Uterus (tissue), 2 donors: ENCODE data around the gene ZSCAN5B.
"Not testable (repeated sequence)": the region's sequence is repeated elsewhere in the genome, so short reads cannot be mapped to it uniquely, and the experiment has no call there.

Source experiments
- POLR2A ChIP-seq, 2 donors: fragments of 450-650 bp; IDR thresholded peaks; one replicate each; pipeline ENCODE4 v1.6.1; 2016; ENCODE audit warnings: antibody characterized with exemption in 2 of 2, mild to moderate bottlenecking in 1 of 2, moderate library complexity in 1 of 2
- TF ChIP-seq, protein P1 (sequence below), 4 experiments: fragments of 200-600 bp in 2 of 4; fragments of 450-650 bp in 2 of 4; sonication (generic) in 2 of 4; IDR thresholded peaks; one replicate each; pipeline ENCODE4 v1.5.1; 2016 to 2019; ENCODE audit warnings: antibody characterized with exemption in 4 of 4, mild to moderate bottlenecking in 2 of 4, moderate library complexity in 1 of 4

DNA sequence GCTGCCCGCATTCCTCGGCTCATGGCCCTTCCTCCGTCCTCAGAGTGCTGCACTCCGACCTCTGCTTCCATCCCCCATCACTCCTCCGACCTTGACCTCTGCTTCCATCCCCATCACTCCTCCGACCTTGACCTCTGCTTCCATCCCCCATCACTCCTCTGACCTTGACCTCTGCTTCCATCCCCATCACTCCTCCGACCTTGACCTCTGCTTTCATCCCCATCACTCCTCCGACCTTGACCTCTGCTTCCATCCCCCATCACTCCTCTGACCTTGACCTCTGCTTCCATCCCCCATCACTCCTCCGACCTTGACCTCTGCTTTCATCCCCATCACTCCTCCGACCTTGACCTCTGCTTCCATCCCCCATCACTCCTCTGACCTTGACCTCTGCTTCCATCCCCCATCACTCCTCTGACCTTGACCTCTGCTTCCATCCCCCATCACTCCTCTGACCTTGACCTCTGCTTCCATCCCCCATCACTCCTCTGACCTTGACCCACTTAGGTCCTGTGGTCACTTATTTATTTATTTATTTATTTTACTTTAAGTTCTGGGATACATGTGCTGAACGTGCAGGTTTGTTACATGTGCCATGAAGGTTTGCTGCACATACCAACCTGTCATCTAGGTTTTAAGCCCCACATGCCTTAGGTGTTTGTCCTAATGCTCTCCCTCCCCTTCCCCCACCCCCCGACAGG lies 48.5 kb downstream of the ZSCAN5B start:
- TF ChIP-seq POLR2A (IDR thresholded peaks at IDR 0.05) = not testable (repeated sequence)
- TF ChIP-seq, protein P1, sequence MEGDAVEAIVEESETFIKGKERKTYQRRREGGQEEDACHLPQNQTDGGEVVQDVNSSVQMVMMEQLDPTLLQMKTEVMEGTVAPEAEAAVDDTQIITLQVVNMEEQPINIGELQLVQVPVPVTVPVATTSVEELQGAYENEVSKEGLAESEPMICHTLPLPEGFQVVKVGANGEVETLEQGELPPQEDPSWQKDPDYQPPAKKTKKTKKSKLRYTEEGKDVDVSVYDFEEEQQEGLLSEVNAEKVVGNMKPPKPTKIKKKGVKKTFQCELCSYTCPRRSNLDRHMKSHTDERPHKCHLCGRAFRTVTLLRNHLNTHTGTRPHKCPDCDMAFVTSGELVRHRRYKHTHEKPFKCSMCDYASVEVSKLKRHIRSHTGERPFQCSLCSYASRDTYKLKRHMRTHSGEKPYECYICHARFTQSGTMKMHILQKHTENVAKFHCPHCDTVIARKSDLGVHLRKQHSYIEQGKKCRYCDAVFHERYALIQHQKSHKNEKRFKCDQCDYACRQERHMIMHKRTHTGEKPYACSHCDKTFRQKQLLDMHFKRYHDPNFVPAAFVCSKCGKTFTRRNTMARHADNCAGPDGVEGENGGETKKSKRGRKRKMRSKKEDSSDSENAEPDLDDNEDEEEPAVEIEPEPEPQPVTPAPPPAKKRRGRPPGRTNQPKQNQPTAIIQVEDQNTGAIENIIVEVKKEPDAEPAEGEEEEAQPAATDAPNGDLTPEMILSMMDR (IDR thresholded peaks at IDR 0.05) = not testable (repeated sequence)
